Measurements from ENCODE around the gene RYR1. TPM values are rescaled to one million over a fixed set of nuclear protein-coding genes. Genes with fewer than 3 reads are reported as not detected.

Gene RYR1
- total and polyA plus RNA-seq, 10 of the 15 experiments (the other 5 are each of a cell fraction or from before 2014, with no cell fraction given), result under 0.01 to 0.32 (median 0.07) TPM; not detected in 1

DNA sequence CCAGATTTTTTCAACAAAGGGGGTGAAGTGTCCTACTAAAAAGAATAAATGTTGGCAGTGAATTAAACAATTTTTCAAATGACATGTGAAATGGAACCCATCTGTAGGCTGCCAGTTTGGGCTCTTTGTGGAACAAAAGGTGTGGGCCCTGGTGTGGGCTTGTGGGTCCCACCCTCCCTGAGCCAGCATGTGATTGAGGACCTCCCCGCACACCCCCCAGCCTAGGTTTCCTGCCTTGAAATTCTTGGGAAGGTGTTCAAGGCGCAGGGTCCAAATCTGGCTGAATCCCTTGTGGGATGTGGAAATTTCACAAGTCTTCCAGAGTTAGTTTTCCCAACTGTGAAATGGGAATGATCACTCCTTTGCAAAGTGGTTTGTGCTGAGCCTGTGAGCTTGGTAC is 49.7 kb upstream of the RYR1 start (continued):
- TF ChIP-seq, protein P1, sequence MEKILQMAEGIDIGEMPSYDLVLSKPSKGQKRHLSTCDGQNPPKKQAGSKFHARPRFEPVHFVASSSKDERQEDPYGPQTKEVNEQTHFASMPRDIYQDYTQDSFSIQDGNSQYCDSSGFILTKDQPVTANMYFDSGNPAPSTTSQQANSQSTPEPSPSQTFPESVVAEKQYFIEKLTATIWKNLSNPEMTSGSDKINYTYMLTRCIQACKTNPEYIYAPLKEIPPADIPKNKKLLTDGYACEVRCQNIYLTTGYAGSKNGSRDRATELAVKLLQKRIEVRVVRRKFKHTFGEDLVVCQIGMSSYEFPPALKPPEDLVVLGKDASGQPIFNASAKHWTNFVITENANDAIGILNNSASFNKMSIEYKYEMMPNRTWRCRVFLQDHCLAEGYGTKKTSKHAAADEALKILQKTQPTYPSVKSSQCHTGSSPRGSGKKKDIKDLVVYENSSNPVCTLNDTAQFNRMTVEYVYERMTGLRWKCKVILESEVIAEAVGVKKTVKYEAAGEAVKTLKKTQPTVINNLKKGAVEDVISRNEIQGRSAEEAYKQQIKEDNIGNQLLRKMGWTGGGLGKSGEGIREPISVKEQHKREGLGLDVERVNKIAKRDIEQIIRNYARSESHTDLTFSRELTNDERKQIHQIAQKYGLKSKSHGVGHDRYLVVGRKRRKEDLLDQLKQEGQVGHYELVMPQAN (conservative IDR thresholded peaks at IDR 0.05), result no peak

DNA sequence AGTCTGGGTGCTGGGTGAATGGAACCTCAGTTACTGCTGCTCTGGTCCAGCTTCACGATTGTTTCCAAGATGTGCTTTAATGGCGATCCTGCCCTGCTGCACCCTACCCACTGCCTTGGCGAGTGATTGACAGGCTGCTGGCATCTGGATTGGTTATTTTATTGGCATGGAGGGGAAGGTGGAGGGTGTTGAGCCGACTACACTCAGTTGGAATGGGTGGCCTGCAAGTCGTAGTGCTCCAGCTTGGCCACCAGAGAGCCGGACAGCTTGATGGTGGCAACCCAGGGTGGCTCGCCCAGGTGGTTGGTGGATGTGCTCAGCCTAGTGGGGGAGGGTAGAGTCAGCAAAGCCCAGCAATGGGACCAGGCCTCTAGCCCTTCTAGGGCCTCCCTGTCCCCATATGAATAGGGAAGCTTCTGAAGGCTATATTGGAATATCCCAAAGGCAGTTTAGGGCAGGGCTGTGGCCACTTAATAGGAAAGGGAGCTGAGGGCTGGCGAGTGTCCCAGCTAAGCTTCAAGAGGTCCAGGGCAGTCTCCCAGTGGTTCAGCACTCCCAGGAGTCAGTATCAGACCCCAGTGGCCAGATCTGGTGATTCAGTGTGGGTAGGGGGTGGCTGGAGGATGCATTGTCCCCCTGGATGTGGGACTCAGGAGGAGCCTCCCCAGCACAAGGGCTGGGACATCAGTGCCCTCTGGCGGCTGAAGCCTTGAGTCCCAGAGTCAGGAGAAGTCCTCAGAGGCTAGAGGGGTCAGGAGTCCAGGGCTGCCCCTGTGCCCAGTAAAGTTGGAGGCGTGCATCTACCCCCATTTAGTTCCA is 49.1 kb upstream of the RYR1 start:
- Histone ChIP-seq H3K9me3 (replicated peaks; ENCODE audit: control insufficient read depth, insufficient read depth, low read length) (no peaks in the 10 kb centered on the region), H3K4me2 (ENCODE audit: control insufficient read depth, insufficient read depth) (no peak overlapping the region), H3K4me1 (ENCODE audit: control insufficient read depth, insufficient read depth, low read length) (peaks cover 12% of the 10 kb centered on the region), H3K79me2 (ENCODE audit: control insufficient read depth, insufficient read depth, low read length) (no peaks in the 10 kb centered on the region), H3K9ac (ENCODE audit: control insufficient read depth, insufficient read depth, low read length) (no peak overlapping the region), H3K27ac (ENCODE audit: control insufficient read depth, insufficient read depth) (no peak overlapping the region), H3K4me3 (no peak overlapping the region), H3K27me3 (replicated peaks in 1 of 2; ENCODE audit: control insufficient read depth in 2 of 2, insufficient read depth in 2 of 2, low read length in 1 of 2) (no peaks in the 10 kb centered on the region; a peak in 1 of 4 replicates), H2AFZ (ENCODE audit: control insufficient read depth, low read depth, low read length) (no peak overlapping the region), H3K36me3 (ENCODE audit: control insufficient read depth in 2 of 2, insufficient read depth in 2 of 2, low read length in 1 of 2) (peaks cover 15 to 17% of the 10 kb centered on the region in 2 experiments; a peak in 3 of 4 replicates), H4K20me1 (ENCODE audit: control insufficient read depth, insufficient read depth) (peaks cover 2% of the 10 kb centered on the region; the same call in 1 of the 2 replicates)
- 84% methylated on average over 10 of the region's 10 CpGs for WGBS (ENCODE audit: insufficient coverage, insufficient replicate concordance, low lambda C conversion rate, missing lambda C conversion rate)
- POLR2A ChIA-PET, result interaction anchor here (1.8 kb wide), 1 partner anchor 10 kb away, joined by 5 read pairs; the partner anchor contains the start of gene PSMD8
- CTCF ChIA-PET, result interaction anchor here (1.2 kb wide), 1 partner anchor 18 kb away, joined by 3 read pairs; the partner anchor contains the start of gene FAM98C
- DNase-seq (ENCODE audit: low read depth, low spot score) (no peak), FAIRE-seq (no peak), ATAC-seq (no peak)
- RAD21 ChIA-PET (ENCODE audit: unreplicated experiment), result interaction anchor here (0.7 to 1.0 kb wide), 2 partner anchors 19 to 20 kb away, joined by 3 read pairs; partner anchors contain the start of gene FAM98C
- intact Hi-C loops (cut with micrococcal nuclease; ENCODE audit: unreplicated experiment), result loop anchor here (5.0 kb wide), 1 partner anchor 152 kb away; no protein-coding TSS in a partner anchor
- SMC1A ChIA-PET (ENCODE audit: uncharacterized antibody, unreplicated experiment), result no interaction called here
- no TSS peak for BruUV-seq (replicated peaks)
- in situ Hi-C loops (cut with MboI), result no loop called here
- TF ChIP-seq RUNX3 (IDR thresholded peaks at IDR 0.05; ENCODE audit: low read length) (no peak), MXI1 (IDR thresholded peaks at IDR 0.05; ENCODE audit: low read depth, low read length) (no peak), HDGF (IDR thresholded peaks at IDR 0.05) (no peak), SIN3A (IDR thresholded peaks at IDR 0.05; ENCODE audit: low read depth, low read length) (no peak), ZNF622 (IDR thresholded peaks at IDR 0.05) (no peak), TCF7 (IDR thresholded peaks at IDR 0.05; ENCODE audit: borderline replicate concordance) (no peak), TARDBP (IDR thresholded peaks at IDR 0.05; ENCODE audit: borderline replicate concordance) (no peak), POLR2AphosphoS5 (IDR thresholded peaks at IDR 0.05; ENCODE audit: low read length) (peak; percentile 56), POLR2A (IDR thresholded peaks at IDR 0.05; ENCODE audit: low read depth, low read length) (peak; percentile 44; the same call in 1 of the 2 replicates), ELK1 (IDR thresholded peaks at IDR 0.05; ENCODE audit: low read depth, low read length) (no peak), NFYA (IDR thresholded peaks at IDR 0.05; ENCODE audit: borderline replicate concordance, low read depth, low read length) (no peak), BMI1 (IDR thresholded peaks at IDR 0.05; ENCODE audit: borderline replicate concordance) (no peak)
- TF ChIP-seq, protein P2, sequence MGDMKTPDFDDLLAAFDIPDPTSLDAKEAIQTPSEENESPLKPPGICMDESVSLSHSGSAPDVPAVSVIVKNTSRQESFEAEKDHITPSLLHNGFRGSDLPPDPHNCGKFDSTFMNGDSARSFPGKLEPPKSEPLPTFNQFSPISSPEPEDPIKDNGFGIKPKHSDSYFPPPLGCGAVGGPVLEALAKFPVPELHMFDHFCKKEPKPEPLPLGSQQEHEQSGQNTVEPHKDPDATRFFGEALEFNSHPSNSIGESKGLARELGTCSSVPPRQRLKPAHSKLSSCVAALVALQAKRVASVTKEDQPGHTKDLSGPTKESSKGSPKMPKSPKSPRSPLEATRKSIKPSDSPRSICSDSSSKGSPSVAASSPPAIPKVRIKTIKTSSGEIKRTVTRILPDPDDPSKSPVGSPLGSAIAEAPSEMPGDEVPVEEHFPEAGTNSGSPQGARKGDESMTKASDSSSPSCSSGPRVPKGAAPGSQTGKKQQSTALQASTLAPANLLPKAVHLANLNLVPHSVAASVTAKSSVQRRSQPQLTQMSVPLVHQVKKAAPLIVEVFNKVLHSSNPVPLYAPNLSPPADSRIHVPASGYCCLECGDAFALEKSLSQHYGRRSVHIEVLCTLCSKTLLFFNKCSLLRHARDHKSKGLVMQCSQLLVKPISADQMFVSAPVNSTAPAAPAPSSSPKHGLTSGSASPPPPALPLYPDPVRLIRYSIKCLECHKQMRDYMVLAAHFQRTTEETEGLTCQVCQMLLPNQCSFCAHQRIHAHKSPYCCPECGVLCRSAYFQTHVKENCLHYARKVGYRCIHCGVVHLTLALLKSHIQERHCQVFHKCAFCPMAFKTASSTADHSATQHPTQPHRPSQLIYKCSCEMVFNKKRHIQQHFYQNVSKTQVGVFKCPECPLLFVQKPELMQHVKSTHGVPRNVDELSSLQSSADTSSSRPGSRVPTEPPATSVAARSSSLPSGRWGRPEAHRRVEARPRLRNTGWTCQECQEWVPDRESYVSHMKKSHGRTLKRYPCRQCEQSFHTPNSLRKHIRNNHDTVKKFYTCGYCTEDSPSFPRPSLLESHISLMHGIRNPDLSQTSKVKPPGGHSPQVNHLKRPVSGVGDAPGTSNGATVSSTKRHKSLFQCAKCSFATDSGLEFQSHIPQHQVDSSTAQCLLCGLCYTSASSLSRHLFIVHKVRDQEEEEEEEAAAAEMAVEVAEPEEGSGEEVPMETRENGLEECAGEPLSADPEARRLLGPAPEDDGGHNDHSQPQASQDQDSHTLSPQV (IDR thresholded peaks at IDR 0.05), result no peak
